NCI-H187 treated with DMSO at 0.1 percent for 48 hours (cell line): Measurements from ENCODE around the gene CIZ1.

Experiments
- DNase-seq: peaks from one replicate; lab custom pipeline; 2025; lab: John Stamatoyannopoulos, UW

The CIZ1 gene

GRCh38 chr9:128214571-128215490 lies 23.5 kb upstream of the CIZ1 start:
- no peak for DNase-seq

GRCh38 chr9:128213746-128214497 lies 22.6 kb upstream of the CIZ1 start:
- DNase-seq: no peak

GRCh38 chr9:128211981-128212281 lies 20.6 kb upstream of the CIZ1 start:
- DNase-seq: no peak

GRCh38 chr9:128211186-128211980 lies 20.0 kb upstream of the CIZ1 start:
- no peak for DNase-seq

GRCh38 chr9:128208946-128209669 lies 17.7 kb upstream of the CIZ1 start:
- DNase-seq: no peak

- no peak for DNase-seq
Observed at GRCh38 chr9:128208386-128208785, 17.0 kb upstream of the CIZ1 start.

GRCh38 chr9:128206916-128207910 lies 15.8 kb upstream of the CIZ1 start:
- DNase-seq: no peak

- DNase-seq: no peak
Observed at GRCh38 chr9:128206484-128206883, 15.1 kb upstream of the CIZ1 start.

GRCh38 chr9:128205296-128205944 lies 14.0 kb upstream of the CIZ1 start:
- no peak for DNase-seq

GRCh38 chr9:128204858-128205257 lies 13.5 kb upstream of the CIZ1 start:
- DNase-seq: no peak

- no peak for DNase-seq
Observed at GRCh38 chr9:128203707-128204551, 12.6 kb upstream of the CIZ1 start.

- no peak for DNase-seq
Observed at GRCh38 chr9:128203024-128203706, 11.8 kb upstream of the CIZ1 start, which contains the start of gene DNM1. TSS of gene DNM1 (plus strand) at chr9:128203379. CDS start at chr9:128203471, 92 bp downstream.

- DNase-seq: no peak
Observed at GRCh38 chr9:128202648-128203023, 11.3 kb upstream of the CIZ1 start.

GRCh38 chr9:128201441-128202369 lies 10.3 kb upstream of the CIZ1 start:
- DNase-seq: no peak

- DNase-seq: no peak
Observed at GRCh38 chr9:128193469-128194096, 2.2 kb upstream of the CIZ1 start.

- peak; percentile 32 for DNase-seq
Observed at GRCh38 chr9:128192601-128193371, 1.4 kb upstream of the CIZ1 start.
